Suprapubic skin (tissue), 4 donors: ENCODE measurements around the gene CENPM.

Experiments used
- CTCF ChIP-seq, 2 donors: fragments of 200-600 bp in 1 of 2; fragments of 450-650 bp in 1 of 2; sonication (generic) in 1 of 2; IDR thresholded peaks; one replicate each; pipeline ENCODE4 v1.5.1; 2016 to 2019; ENCODE audit warnings: antibody characterized with exemption in 2 of 2, mild to moderate bottlenecking in 1 of 2, moderate library complexity in 1 of 2
- EP300 ChIP-seq: sonication (generic); formaldehyde crosslinking; IDR thresholded peaks from one replicate; pipeline ENCODE4 v1.6.1; 2017; ENCODE audit warnings: antibody characterized with exemption
- POLR2AphosphoS5 ChIP-seq, 3 donors: sonication (generic); formaldehyde crosslinking; IDR thresholded peaks; one replicate each; pipeline ENCODE4 v1.6.1; 2017; ENCODE audit warnings: antibody characterized with exemption in 3 of 3

GRCh38 chr22:41925783-41926460 is 21.0 kb downstream of the CENPM start:
- TF ChIP-seq POLR2AphosphoS5 (IDR thresholded peaks at IDR 0.05) = no peak
- TF ChIP-seq CTCF (IDR thresholded peaks at IDR 0.05) = peak; percentile 43 to 83
- TF ChIP-seq EP300 = no peak
